ENCODE results near the gene SMS.

- TF ChIP-seq CTCF (IDR thresholded peaks at IDR 0.05) (no peak), POLR2A (IDR thresholded peaks at IDR 0.05) (no peak), EP300 (IDR thresholded peaks at IDR 0.05) (no peak), POLR2AphosphoS5 (IDR thresholded peaks at IDR 0.05) (no peak)
Observed at GRCh38 chrX:22041907-22042530, 101.5 kb downstream of the SMS start.
